Measurements from ENCODE around the gene SLC4A5.
A peak's percentile ranks its signal among the peaks of the same experiment; 100 is the strongest.

SLC4A5 gene

GRCh38 chr2:74343316-74343715, at the start of gene SLC4A5:
Gene SLC4A5, minus strand, starts transcription at chr2:74343416. Its CDS starts 28,393 bp downstream, at chr2:74315023.
- DNase-seq (ENCODE audit: low spot score): no peak

GRCh38 chr2:74392449-74392743, 49.2 kb upstream of the SLC4A5 start:
- no peak for DNase-seq (ENCODE audit: low spot score)

- DNase-seq (ENCODE audit: low spot score): peak; percentile 96
Measured at GRCh38 chr2:74391580-74392448, 48.6 kb upstream of the SLC4A5 start.

GRCh38 chr2:74391209-74391579, 48.0 kb upstream of the SLC4A5 start:
- peak; percentile 4 for DNase-seq (ENCODE audit: low spot score)

GRCh38 chr2:74390606-74391005, 47.4 kb upstream of the SLC4A5 start:
- DNase-seq (ENCODE audit: low spot score): no peak

- DNase-seq (ENCODE audit: low spot score): no peak
Measured at GRCh38 chr2:74387346-74387745, 44.1 kb upstream of the SLC4A5 start.

GRCh38 chr2:74385396-74385795, 42.2 kb upstream of the SLC4A5 start:
- DNase-seq (ENCODE audit: low spot score): no peak

GRCh38 chr2:74384051-74384450, 40.8 kb upstream of the SLC4A5 start:
- no peak for DNase-seq (ENCODE audit: low spot score)

GRCh38 chr2:74383254-74383653, 40.0 kb upstream of the SLC4A5 start:
- no peak for DNase-seq (ENCODE audit: low spot score)

- no peak for DNase-seq (ENCODE audit: low spot score)
Measured at GRCh38 chr2:74381751-74382150, 38.5 kb upstream of the SLC4A5 start.

GRCh38 chr2:74379851-74380789, 36.9 kb upstream of the SLC4A5 start, which contains the start of gene DCTN1:
Gene DCTN1, minus strand, starts transcription at chr2:74380311. Its CDS starts 274 bp downstream, at chr2:74380037.
- DNase-seq (ENCODE audit: low spot score): peak; percentile 15

- no peak for DNase-seq (ENCODE audit: low spot score)
Measured at GRCh38 chr2:74378007-74378406, 34.8 kb upstream of the SLC4A5 start.

GRCh38 chr2:74375838-74376237, 32.6 kb upstream of the SLC4A5 start:
- no peak for DNase-seq (ENCODE audit: low spot score)

GRCh38 chr2:74374509-74375205, 31.4 kb upstream of the SLC4A5 start:
- no peak for DNase-seq (ENCODE audit: low spot score)

GRCh38 chr2:74373985-74374384, 30.8 kb upstream of the SLC4A5 start:
- DNase-seq (ENCODE audit: low spot score): no peak

GRCh38 chr2:74373221-74373676, 30.0 kb upstream of the SLC4A5 start:
- no peak for DNase-seq (ENCODE audit: low spot score)

- no peak for DNase-seq (ENCODE audit: low spot score)
Measured at GRCh38 chr2:74372674-74373073, 29.5 kb upstream of the SLC4A5 start.

- DNase-seq (ENCODE audit: low spot score): no peak
Measured at GRCh38 chr2:74371421-74371820, 28.2 kb upstream of the SLC4A5 start.

GRCh38 chr2:74369976-74370375, 26.8 kb upstream of the SLC4A5 start:
- no peak for DNase-seq (ENCODE audit: low spot score)

- no peak for DNase-seq (ENCODE audit: low spot score)
Measured at GRCh38 chr2:74368499-74368898, 25.3 kb upstream of the SLC4A5 start.

GRCh38 chr2:74367789-74368188, 24.6 kb upstream of the SLC4A5 start:
- no peak for DNase-seq (ENCODE audit: low spot score)

GRCh38 chr2:74366036-74366435, 22.8 kb upstream of the SLC4A5 start:
- no peak for DNase-seq (ENCODE audit: low spot score)
